Measurements from ENCODE around the gene ERCC1. TPM values are rescaled to one million over a fixed set of nuclear protein-coding genes. Genes with fewer than 3 reads are reported as not detected.
"Not testable (repeated sequence)": the region's sequence is repeated elsewhere in the genome, so short reads cannot be mapped to it uniquely, and the experiment has no call there.

ERCC1 gene
- total RNA-seq, 1 experiment from 2014 or later: 62.4 TPM

- H3K4ac ChIP-seq (ENCODE audit: low read depth, low read length): no peak overlapping the region
- no peaks in the 10 kb centered on the region for H3K27me3 ChIP-seq (ENCODE audit: insufficient read depth, low read length)
- H3K23me2 ChIP-seq (ENCODE audit: insufficient read length, low read depth, low read length, poor library complexity, severe bottlenecking): peaks cover 18% of the 10 kb centered on the region
- no peak overlapping the region for H4K8ac ChIP-seq (replicated peaks; ENCODE audit: insufficient read length, low read depth, low read length)
- H3K79me2 ChIP-seq (ENCODE audit: insufficient read depth, low read length): no peaks in the 10 kb centered on the region; the same call in 1 of the 2 replicates
- H3K56ac ChIP-seq (ENCODE audit: insufficient read length, low read depth, low read length): no peak overlapping the region
- H3K14ac ChIP-seq (ENCODE audit: insufficient read depth, low read length): no peak overlapping the region
- no peaks in the 10 kb centered on the region for H3K9me3 ChIP-seq (ENCODE audit: control insufficient read depth, low read depth, low read length)
- no peak for DNase-seq
- H3K4me2 ChIP-seq (ENCODE audit: insufficient read depth, insufficient read length, low read length): no peak overlapping the region
- H4K91ac ChIP-seq (ENCODE audit: insufficient read length, low read depth, low read length): no peak overlapping the region
- H3K4me3 Mint-ChIP-seq: peak overlapping the region; percentile 99
- H4K5ac ChIP-seq (ENCODE audit: insufficient read length, low read depth, low read length): no peak overlapping the region
- H4K20me1 ChIP-seq (ENCODE audit: control insufficient read depth, insufficient read depth, insufficient read length): no peaks in the 10 kb centered on the region
- H2BK5ac ChIP-seq (ENCODE audit: insufficient read length, low read length): no peak overlapping the region
- H3K36me3 Mint-ChIP-seq (ENCODE audit: insufficient read depth in 1 of 3, low read depth in 3 of 3): peaks cover 18 to 42% (median 37%) of the 10 kb centered on the region in 3 experiments; a peak in 6 of 7 replicates
- no peak overlapping the region for H2AFZ ChIP-seq (ENCODE audit: low read length)
- H3K27ac Mint-ChIP-seq: peak overlapping the region in 2 of 3 experiments; percentile 39 to 59; a peak in 3 of 7 replicates
- no peak for TF ChIP-seq CTCF (conservative IDR thresholded peaks at IDR 0.05)
- H3K27me3 Mint-ChIP-seq (ENCODE audit: low read depth): peaks cover 4% of the 10 kb centered on the region; the same call in 1 of the 2 replicates
- H2AK5ac ChIP-seq (ENCODE audit: insufficient read length, low read length): no peak overlapping the region
- H3K23ac ChIP-seq (ENCODE audit: insufficient read length, low read depth, low read length): no peak overlapping the region
- no peaks in the 10 kb centered on the region for H3K79me1 ChIP-seq (ENCODE audit: insufficient read depth, low read depth, low read length, poor library complexity, severe bottlenecking)
- H2BK20ac ChIP-seq (ENCODE audit: low read depth, low read length, poor library complexity, severe bottlenecking): no peak overlapping the region
- 0 out of 2 replicates have a peak, but pooled peaks cover 3% of the 10 kb centered on the region for H3K4me1 ChIP-seq (ENCODE audit: insufficient read depth, low read length)
- H3K9me3 Mint-ChIP-seq: no peaks in the 10 kb centered on the region; a peak in 1 of 5 replicates
- H3K9ac ChIP-seq (ENCODE audit: extremely low read depth, insufficient read length, low read length): no peak overlapping the region
- H3T11ph ChIP-seq (ENCODE audit: low read length): no peak overlapping the region
- no peak overlapping the region for H2BK15ac ChIP-seq (ENCODE audit: low read depth, low read length)
- no peak overlapping the region for H3K27ac ChIP-seq (ENCODE audit: insufficient read length, low read depth, low read length)
- H2BK120ac ChIP-seq (ENCODE audit: low read depth, low read length, poor library complexity, severe bottlenecking): no peak overlapping the region
- peaks cover 19 to 23% of the 10 kb centered on the region in 2 experiments for H3K4me1 Mint-ChIP-seq
- no peak overlapping the region for H2BK12ac ChIP-seq (ENCODE audit: insufficient read length, low read depth, low read length)
- H3K18ac ChIP-seq (ENCODE audit: insufficient read length, low read depth, low read length): no peak overlapping the region
- no CpG with 5 or more reads among the region's 8 CpGs for WGBS (ENCODE audit: extremely low coverage, insufficient read length, low lambda C conversion rate)
These were observed 15.6 kb downstream of the ERCC1 start for GRCh38 chr19:45408121-45408520.

- WGBS (ENCODE audit: extremely low coverage, insufficient read length, low lambda C conversion rate): no CpG with 5 or more reads among the region's 5 CpGs
- not testable (repeated sequence) for H3K9ac ChIP-seq (ENCODE audit: extremely low read depth, insufficient read length, low read length); H3K9me3 Mint-ChIP-seq; H3K27ac Mint-ChIP-seq; H4K91ac ChIP-seq (ENCODE audit: insufficient read length, low read depth, low read length); H3K79me2 ChIP-seq (ENCODE audit: insufficient read depth, low read length); H3K27me3 ChIP-seq (ENCODE audit: insufficient read depth, low read length); H2BK120ac ChIP-seq (ENCODE audit: low read depth, low read length, poor library complexity, severe bottlenecking); H2BK15ac ChIP-seq (ENCODE audit: low read depth, low read length); H3K23ac ChIP-seq (ENCODE audit: insufficient read length, low read depth, low read length); H3K9me3 ChIP-seq (ENCODE audit: control insufficient read depth, low read depth, low read length); H4K5ac ChIP-seq (ENCODE audit: insufficient read length, low read depth, low read length); DNase-seq; H2BK5ac ChIP-seq (ENCODE audit: insufficient read length, low read length); H2AK5ac ChIP-seq (ENCODE audit: insufficient read length, low read length); H3K79me1 ChIP-seq (ENCODE audit: insufficient read depth, low read depth, low read length, poor library complexity, severe bottlenecking); H2BK20ac ChIP-seq (ENCODE audit: low read depth, low read length, poor library complexity, severe bottlenecking); H3K4me1 ChIP-seq (ENCODE audit: insufficient read depth, low read length); H3K27me3 Mint-ChIP-seq (ENCODE audit: low read depth); H3T11ph ChIP-seq (ENCODE audit: low read length); H3K14ac ChIP-seq (ENCODE audit: insufficient read depth, low read length); H3K4ac ChIP-seq (ENCODE audit: low read depth, low read length); H3K18ac ChIP-seq (ENCODE audit: insufficient read length, low read depth, low read length); H4K20me1 ChIP-seq (ENCODE audit: control insufficient read depth, insufficient read depth, insufficient read length); H4K8ac ChIP-seq (replicated peaks; ENCODE audit: insufficient read length, low read depth, low read length); H3K27ac ChIP-seq (ENCODE audit: insufficient read length, low read depth, low read length); H3K56ac ChIP-seq (ENCODE audit: insufficient read length, low read depth, low read length); H2AFZ ChIP-seq (ENCODE audit: low read length); H2BK12ac ChIP-seq (ENCODE audit: insufficient read length, low read depth, low read length)
- peaks cover 18% of the 10 kb centered on the region for H3K23me2 ChIP-seq (ENCODE audit: insufficient read length, low read depth, low read length, poor library complexity, severe bottlenecking)
- H3K4me2 ChIP-seq (ENCODE audit: insufficient read depth, insufficient read length, low read length): peak overlapping the region; percentile 93
- peak overlapping the region; percentile 99 for H3K4me3 Mint-ChIP-seq
- peaks cover 19 to 28% of the 10 kb centered on the region in 2 experiments for H3K4me1 Mint-ChIP-seq
- peaks cover 18 to 39% (median 32%) of the 10 kb centered on the region in 3 experiments; a peak in 6 of 7 replicates for H3K36me3 Mint-ChIP-seq (ENCODE audit: insufficient read depth in 1 of 3, low read depth in 3 of 3)
These were observed 16.1 kb downstream of the ERCC1 start for GRCh38 chr19:45407585-45407984.

Data from H9 (cell line).